SK-N-SH (cell line): Measurements from ENCODE around the gene METTL9. TPM values are rescaled to one million over a fixed set of nuclear protein-coding genes. Genes with fewer than 3 reads are reported as not detected.
"Not testable (repeated sequence)": the region's sequence is repeated elsewhere in the genome, so short reads cannot be mapped to it uniquely, and the experiment has no call there.

Experiments used
- CTCF ChIA-PET: fragments of 300-600, 350-600 bp; formaldehyde crosslinking; extraction: SDS; loops from one replicate; lab custom pipeline; 2021; lab: Yijun Ruan, JAX
- POLR2A ChIA-PET: fragments of 350-600 bp; sonication (Branson Sonifier 250); formaldehyde crosslinking; extraction: SDS; loops from one replicate; lab custom pipeline; 2020; ENCODE audit warnings: antibody characterized with exemption, inconsistent platforms; lab: Yijun Ruan, JAX
- DNase-seq: peaks from one replicate; pipeline ENCODE4 v3.0.0; 2012
- H2AFZ ChIP-seq: fragments of 200-600 bp; sonication (generic); 2 replicates; pipeline ENCODE4 v1.8.1; 2016; ENCODE audit warnings: antibody characterized with exemption, mild to moderate bottlenecking, low read depth
- H3F3A ChIP-seq: fragments of 200-600 bp; sonication (generic); replicated peaks from 2 replicates; pipeline ENCODE3; 2016; ENCODE audit warnings: antibody characterized with exemption, mild to moderate bottlenecking; ENCODE audit not compliant: insufficient read depth
- H3K27ac ChIP-seq, 2 experiments: fragments of 200-500 bp in 1 of 2; fragments of 200-600 bp in 1 of 2; sonication (Bioruptor generic) in 1 of 2; sonication (generic), shearing (Covaris generic) in 1 of 2; 2 replicates each; pipeline versions ENCODE4 v1.5.1 to v1.6.1; 2014 to 2016; ENCODE audit warnings: low read depth in 2 of 2, inconsistent platforms in 1 of 2, low read length in 1 of 2, mild to moderate bottlenecking in 1 of 2, mixed read lengths in 1 of 2
- H3K27me3 ChIP-seq: fragments of 200-600 bp; sonication (generic), shearing (Covaris generic); 2 replicates; pipeline ENCODE4 v1.6.1; 2016; ENCODE audit warnings: mixed run types; ENCODE audit not compliant: insufficient read depth
- H3K36me3 ChIP-seq, 2 experiments: fragments of 200-500 bp in 1 of 2; fragments of 200-600 bp in 1 of 2; sonication (Bioruptor generic) in 1 of 2; sonication (generic) in 1 of 2; replicated peaks in 1 of 2; 2 replicates each; pipeline versions ENCODE3 to v1.5.1; 2014 to 2016; ENCODE audit warnings: low read length in 1 of 2, mild to moderate bottlenecking in 1 of 2; ENCODE audit not compliant: insufficient read depth in 2 of 2, control insufficient read depth in 1 of 2
- H3K4me1 ChIP-seq, 2 experiments: fragments of 200-500 bp in 1 of 2; fragments of 200-600 bp in 1 of 2; sonication (Bioruptor generic) in 1 of 2; sonication (generic), shearing (Covaris generic) in 1 of 2; 2 replicates each; pipeline versions ENCODE4 v1.5.1 to v1.6.1; 2014 to 2016; ENCODE audit warnings: low read depth in 1 of 2, low read length in 1 of 2, mixed run types in 1 of 2; ENCODE audit not compliant: insufficient read depth in 2 of 2, control insufficient read depth in 1 of 2
- H3K4me2 ChIP-seq: fragments of 200-600 bp; sonication (generic), shearing (Covaris generic); 2 replicates; pipeline ENCODE4 v1.6.1; 2017; ENCODE audit warnings: mixed run types
- H3K4me3 ChIP-seq, 2 experiments: fragments of 200-500 bp in 1 of 2; fragments of 200-600 bp in 1 of 2; sonication (Bioruptor generic) in 1 of 2; sonication (generic), shearing (Covaris generic) in 1 of 2; 2 replicates each; pipeline versions ENCODE4 v1.5.1 to v1.8.1; 2014 to 2016; ENCODE audit warnings: low read depth in 2 of 2, inconsistent platforms in 1 of 2, low read length in 1 of 2, mild to moderate bottlenecking in 1 of 2, mixed read lengths in 1 of 2, moderate library complexity in 1 of 2
- H3K79me2 ChIP-seq: fragments of 200-600 bp; sonication (generic); 2 replicates; pipeline ENCODE4 v1.8.1; 2017; ENCODE audit warnings: mild to moderate bottlenecking; ENCODE audit not compliant: insufficient read depth
- H3K9ac ChIP-seq: fragments of 200-600 bp; sonication (generic); 2 replicates; pipeline ENCODE4 v1.6.1; 2017; ENCODE audit warnings: mixed run types
- H3K9me2 ChIP-seq: fragments of 200-600 bp; sonication (generic); 2 replicates; pipeline ENCODE4 v1.6.1; 2017; ENCODE audit warnings: mixed run types
- H3K9me3 ChIP-seq: fragments of 200-600 bp; sonication (generic); 2 replicates; pipeline ENCODE4 v1.6.1; 2017; ENCODE audit warnings: mixed run types, mild to moderate bottlenecking, moderate library complexity
- H4K20me1 ChIP-seq: fragments of 200-600 bp; sonication (generic); 2 replicates; pipeline ENCODE4 v1.6.1; 2017; ENCODE audit warnings: mild to moderate bottlenecking, mixed run types; ENCODE audit not compliant: insufficient read depth
- EP300 ChIP-seq, 2 experiments: IDR thresholded peaks; 2 replicates each; pipeline versions ENCODE4 v1.4.0 to v1.6.1; 2012; ENCODE audit warnings: borderline replicate concordance in 1 of 2, low read depth in 1 of 2, low read length in 1 of 2
- MEF2A ChIP-seq: IDR thresholded peaks from 2 replicates; pipeline ENCODE4 v1.4.0; 2012; ENCODE audit warnings: low read depth, borderline replicate concordance
- POLR2AphosphoS5 ChIP-seq: IDR thresholded peaks from 2 replicates; pipeline ENCODE4 v1.6.1; 2012; ENCODE audit warnings: low read depth, low read length
- WGBS: methylation state at CpG from one replicate; pipeline ENCODE4 v1.1.6; 2017; ENCODE audit warnings: low lambda C conversion rate; 5-methylcytosine and 5-hydroxymethylcytosine counted together
- polyA plus RNA-seq, 3 experiments: library from polyadenylated mRNA; depleted of rRNA; stranded (reverse); fragments of >200 nt; gene quantifications; 2 replicates each; pipeline ENCODE4 v1.2.3, GENCODE V29; 2012
- TF ChIP-seq, protein P1 (sequence below): IDR thresholded peaks from 2 replicates; pipeline ENCODE4; 2012

Gene METTL9
- polyA plus RNA-seq, 1 of the 3 experiments (the other 2 are of a cell fraction): 70.7 TPM

DNA sequence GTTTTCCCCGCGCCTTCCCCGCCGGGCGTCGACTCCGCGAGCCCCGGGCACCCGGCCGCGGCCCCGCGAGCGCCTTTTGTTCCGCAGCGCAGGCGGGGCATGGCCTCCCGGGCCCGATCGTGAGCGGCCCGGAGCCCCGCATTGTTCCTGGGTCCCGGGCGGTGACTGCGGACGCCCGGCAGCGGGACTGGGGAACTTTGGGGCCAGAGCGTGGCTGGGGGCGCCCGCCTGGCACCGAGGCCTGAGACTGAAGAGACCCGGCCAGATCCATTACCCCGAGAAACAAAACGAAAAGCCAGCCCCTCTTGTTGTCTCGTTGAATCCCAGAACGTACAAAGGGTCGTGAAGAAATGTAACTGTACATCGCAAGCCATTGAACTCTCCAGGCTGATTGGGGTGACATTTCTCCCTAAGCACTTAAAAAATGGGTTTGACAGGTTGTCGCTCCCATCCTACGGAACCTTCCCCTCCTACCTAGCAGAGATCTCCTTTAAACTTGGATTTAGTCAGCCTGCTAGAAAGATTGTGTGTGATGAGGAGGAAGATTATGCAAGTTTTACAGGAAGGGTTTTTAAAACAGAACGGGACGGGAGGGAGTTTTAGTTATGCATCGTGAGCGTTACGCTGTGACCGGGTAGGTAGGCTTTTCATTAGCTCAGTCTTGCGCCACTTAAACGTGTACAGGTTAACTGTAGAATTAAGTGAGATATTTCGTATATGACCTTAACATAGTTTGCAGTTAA is 825 bp downstream of the METTL9 start:
- H3K9ac ChIP-seq: peak overlapping the region; percentile 91
- H3K36me3 ChIP-seq: no peaks in the 10 kb centered on the region
- no peaks in the 10 kb centered on the region for H3K9me3 ChIP-seq
- CTCF ChIA-PET: interaction anchor here (1.0 to 1.9 kb wide), 4 partner anchors 9 to 39 kb away, joined by 3 to 13 read pairs (median 4); no protein-coding TSS in a partner anchor
- H3K9me2 ChIP-seq: no peaks in the 10 kb centered on the region
- peaks cover 52% of the 10 kb centered on the region for H4K20me1 ChIP-seq
- H3K27me3 ChIP-seq: no peaks in the 10 kb centered on the region
- peak overlapping the region; percentile 12; the same call in 1 of the 2 replicates for H2AFZ ChIP-seq
- TF ChIP-seq MEF2A: no peak
- TF ChIP-seq, all 33 proteins: peak for 0
- H3F3A ChIP-seq: no peaks in the 10 kb centered on the region
- whole genome bisulfite sequencing: 2% methylated on average over 23 of the region's 52 CpGs
- peak overlapping the region; percentile 78 to 83 for H3K4me3 ChIP-seq
- H3K4me1 ChIP-seq: peaks cover 4 to 12% of the 10 kb centered on the region in 2 experiments; a peak in 3 of 4 replicates
- POLR2A ChIA-PET: no interaction called here
- peak overlapping the region; percentile 86 to 93 for H3K27ac ChIP-seq
- DNase-seq: peak; percentile 23
- peak overlapping the region; percentile 77 for H3K4me2 ChIP-seq
- H3K79me2 ChIP-seq: peaks cover 53% of the 10 kb centered on the region

DNA sequence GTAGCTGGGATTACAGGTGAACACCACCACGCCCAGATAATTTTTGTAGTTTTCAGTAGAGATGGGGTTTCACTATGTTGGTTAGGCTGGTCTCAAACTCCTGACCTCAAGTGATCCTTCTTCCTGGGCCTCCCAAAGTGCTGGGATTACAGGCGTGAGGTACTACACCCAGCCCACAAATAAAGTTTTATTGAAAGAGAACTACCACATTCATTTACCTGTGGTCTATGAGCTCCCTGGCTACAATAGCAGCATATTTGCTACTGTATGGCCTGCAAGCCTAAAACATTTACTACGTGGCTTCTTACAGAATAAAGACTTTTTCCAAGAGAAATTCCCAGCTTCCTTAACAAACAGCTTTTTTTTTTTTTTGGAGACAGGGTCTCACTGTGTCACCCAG is 3.4 kb downstream of the METTL9 start:
- no peak for DNase-seq
- Histone ChIP-seq H3K9me3 (no peaks in the 10 kb centered on the region), H4K20me1 (peaks cover 78% of the 10 kb centered on the region), H3K27me3 (no peaks in the 10 kb centered on the region), H3K36me3 (no peaks in the 10 kb centered on the region), H3K27ac (no peak overlapping the region), H3K9ac (no peak overlapping the region), H3K79me2 (peaks cover 79% of the 10 kb centered on the region), H3K9me2 (no peaks in the 10 kb centered on the region), H2AFZ (no peak overlapping the region), H3K4me3 (no peak overlapping the region), H3K4me1 (peaks cover 4 to 12% of the 10 kb centered on the region in 2 experiments; a peak in 3 of 4 replicates), H3K4me2 (no peak overlapping the region), H3F3A (no peaks in the 10 kb centered on the region)
- POLR2A ChIA-PET: no interaction called here
- CTCF ChIA-PET: interaction anchor here (1.2 to 3.2 kb wide), 5 partner anchors 7 to 106 kb away, joined by 3 to 15 read pairs (median 5); no protein-coding TSS in a partner anchor
- no peak for TF ChIP-seq EP300 (IDR thresholded peaks at IDR 0.05; ENCODE audit: borderline replicate concordance in 1 of 2, low read depth in 1 of 2, low read length in 1 of 2)
- WGBS: 95% methylated on average over 3 of the region's 3 CpGs

DNA sequence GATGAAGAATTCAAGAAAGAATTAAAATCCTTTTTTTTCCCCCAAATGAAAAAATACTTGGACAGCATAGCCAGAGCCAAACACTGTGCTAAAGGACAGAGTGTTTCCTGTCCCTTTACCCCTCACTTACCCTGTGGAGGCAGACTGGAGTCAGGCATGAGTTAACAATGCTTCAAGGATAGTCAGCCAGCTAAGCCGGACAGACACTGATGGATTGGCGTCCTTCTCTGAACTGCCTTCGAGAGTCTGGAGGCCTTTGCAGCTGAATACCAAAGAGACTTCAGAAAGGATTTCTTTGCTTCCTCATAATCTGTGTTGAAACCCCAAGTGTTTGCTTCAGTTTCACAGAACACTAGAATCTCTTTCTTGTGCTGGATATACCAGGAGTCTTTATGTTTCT is 4.6 kb downstream of the METTL9 start:
- Histone ChIP-seq H3K4me1 (peaks cover 4 to 18% of the 10 kb centered on the region in 2 experiments; a peak in 3 of 4 replicates), H3K9ac (no peak overlapping the region), H2AFZ (no peak overlapping the region), H3K36me3 (no peaks in the 10 kb centered on the region), H3K79me2 (peaks cover 90% of the 10 kb centered on the region), H3F3A (no peaks in the 10 kb centered on the region), H3K4me2 (no peak overlapping the region; the same call in 1 of the 2 replicates), H3K9me3 (no peaks in the 10 kb centered on the region), H3K9me2 (no peaks in the 10 kb centered on the region), H4K20me1 (peaks cover 89% of the 10 kb centered on the region), H3K27me3 (no peaks in the 10 kb centered on the region), H3K4me3 (no peak overlapping the region), H3K27ac (peak overlapping the region in 1 of 2 experiments; percentile 13; a peak in 1 of 4 replicates)
- 38% methylated on average over 3 of the region's 3 CpGs for WGBS
- ChIA-PET POLR2A (interaction anchor here (0.6 kb wide), 1 partner anchor 57 kb away, joined by 3 read pairs; no protein-coding TSS in a partner anchor), CTCF (interaction anchor here (0.9 to 3.2 kb wide), 7 partner anchors 10 to 474 kb away, joined by 3 to 15 read pairs (median 4); no protein-coding TSS in a partner anchor)
- peak; percentile 19 for DNase-seq
- TF ChIP-seq, protein P1, sequence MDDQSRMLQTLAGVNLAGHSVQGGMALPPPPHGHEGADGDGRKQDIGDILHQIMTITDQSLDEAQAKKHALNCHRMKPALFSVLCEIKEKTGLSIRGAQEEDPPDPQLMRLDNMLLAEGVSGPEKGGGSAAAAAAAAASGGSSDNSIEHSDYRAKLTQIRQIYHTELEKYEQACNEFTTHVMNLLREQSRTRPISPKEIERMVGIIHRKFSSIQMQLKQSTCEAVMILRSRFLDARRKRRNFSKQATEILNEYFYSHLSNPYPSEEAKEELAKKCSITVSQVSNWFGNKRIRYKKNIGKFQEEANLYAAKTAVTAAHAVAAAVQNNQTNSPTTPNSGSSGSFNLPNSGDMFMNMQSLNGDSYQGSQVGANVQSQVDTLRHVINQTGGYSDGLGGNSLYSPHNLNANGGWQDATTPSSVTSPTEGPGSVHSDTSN: peak; percentile 65
- TF ChIP-seq POLR2AphosphoS5: no peak

DNA sequence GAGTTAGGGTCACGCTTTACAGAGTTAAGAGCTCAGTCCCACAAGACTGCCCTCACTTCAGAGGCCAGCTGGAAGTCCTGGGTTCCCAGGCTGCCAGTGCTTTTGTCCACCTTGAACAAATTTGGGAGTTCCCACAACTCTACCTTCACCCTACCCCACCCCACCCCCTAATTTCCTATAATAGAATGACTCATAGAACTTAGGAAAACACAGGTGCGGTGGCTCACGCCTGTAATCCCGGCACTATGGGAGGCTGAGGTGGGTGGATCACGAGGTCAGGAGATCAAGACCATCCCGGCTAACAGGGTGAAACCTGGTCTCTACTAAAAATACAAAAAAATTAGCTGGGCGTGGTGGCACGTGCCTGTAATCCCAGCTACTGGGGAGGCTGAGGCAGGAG is 6.5 kb downstream of the METTL9 start:
- H3K27ac ChIP-seq, H3F3A ChIP-seq, H2AFZ ChIP-seq, H3K9me2 ChIP-seq, POLR2A ChIA-PET, H3K4me3 ChIP-seq, H3K27me3 ChIP-seq, H3K9ac ChIP-seq, H3K9me3 ChIP-seq, DNase-seq, H3K4me2 ChIP-seq, H3K36me3 ChIP-seq: not testable (repeated sequence)
- WGBS: 97% methylated on average over 8 of the region's 8 CpGs
- Histone ChIP-seq H3K79me2 (peaks cover 100% of the 10 kb centered on the region), H4K20me1 (peaks cover 100% of the 10 kb centered on the region), H3K4me1 (peaks cover 10 to 20% of the 10 kb centered on the region in 2 experiments)
- CTCF ChIA-PET: interaction anchor here (1.2 kb wide), 1 partner anchor 52 kb away, joined by 4 read pairs; no protein-coding TSS in a partner anchor
